Smooth muscle cell of trachea (primary cell): ENCODE data around the gene JAGN1. TPM values are rescaled to one million over a fixed set of nuclear protein-coding genes. Genes with fewer than 3 reads are reported as not detected.

Experiments
- total RNA-seq: library from RNA; depleted of rRNA; stranded (reverse); fragments of >200 nt; gene quantifications from 2 replicates; pipeline ENCODE4 v1.2.1, GENCODE V29; 2014

The JAGN1 gene
- 32.4 and 35.1 TPM in 2 replicates for total RNA-seq

DNA sequence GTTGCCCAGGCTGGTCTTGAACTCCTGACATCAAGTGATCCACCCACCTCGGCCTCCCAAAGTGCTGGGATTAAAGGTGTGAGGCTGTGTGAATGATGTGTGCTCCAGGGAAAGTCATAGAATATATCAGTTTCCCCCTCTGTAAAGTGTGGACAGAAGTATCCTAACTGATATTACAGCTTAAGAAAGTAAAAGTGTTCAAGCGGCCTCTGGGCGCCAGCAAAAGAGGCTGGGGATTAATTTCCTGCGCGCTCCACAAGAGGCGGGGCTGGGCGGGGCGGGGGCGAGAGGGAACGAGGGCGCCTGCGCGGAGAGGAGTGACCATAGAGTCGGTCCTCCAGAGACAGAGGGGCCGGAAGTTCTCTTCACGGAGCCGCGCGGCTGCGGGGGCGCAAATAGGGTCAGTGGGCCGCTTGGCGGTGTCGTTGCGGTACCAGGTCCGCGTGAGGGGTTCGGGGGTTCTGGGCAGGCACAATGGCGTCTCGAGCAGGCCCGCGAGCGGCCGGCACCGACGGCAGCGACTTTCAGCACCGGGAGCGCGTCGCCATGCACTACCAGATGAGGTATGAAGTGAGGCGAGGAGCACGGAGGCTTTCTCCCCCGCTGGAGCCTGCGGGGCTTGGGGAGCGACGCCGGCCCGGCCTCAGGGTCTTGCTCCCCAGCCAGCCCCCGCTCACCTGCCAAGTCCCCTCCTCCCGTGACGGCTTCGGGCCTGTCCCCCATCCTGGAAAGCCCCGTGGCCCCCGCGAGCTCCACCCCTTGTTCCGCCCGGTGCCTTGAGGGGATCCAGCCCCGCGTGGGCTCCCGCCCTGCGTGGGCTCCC lies at the start of gene JAGN1:
Gene JAGN1 (plus strand): TSS at position 362 of the 823 bp plus-strand sequence. CDS start 113 bp downstream, at position 475.

DNA sequence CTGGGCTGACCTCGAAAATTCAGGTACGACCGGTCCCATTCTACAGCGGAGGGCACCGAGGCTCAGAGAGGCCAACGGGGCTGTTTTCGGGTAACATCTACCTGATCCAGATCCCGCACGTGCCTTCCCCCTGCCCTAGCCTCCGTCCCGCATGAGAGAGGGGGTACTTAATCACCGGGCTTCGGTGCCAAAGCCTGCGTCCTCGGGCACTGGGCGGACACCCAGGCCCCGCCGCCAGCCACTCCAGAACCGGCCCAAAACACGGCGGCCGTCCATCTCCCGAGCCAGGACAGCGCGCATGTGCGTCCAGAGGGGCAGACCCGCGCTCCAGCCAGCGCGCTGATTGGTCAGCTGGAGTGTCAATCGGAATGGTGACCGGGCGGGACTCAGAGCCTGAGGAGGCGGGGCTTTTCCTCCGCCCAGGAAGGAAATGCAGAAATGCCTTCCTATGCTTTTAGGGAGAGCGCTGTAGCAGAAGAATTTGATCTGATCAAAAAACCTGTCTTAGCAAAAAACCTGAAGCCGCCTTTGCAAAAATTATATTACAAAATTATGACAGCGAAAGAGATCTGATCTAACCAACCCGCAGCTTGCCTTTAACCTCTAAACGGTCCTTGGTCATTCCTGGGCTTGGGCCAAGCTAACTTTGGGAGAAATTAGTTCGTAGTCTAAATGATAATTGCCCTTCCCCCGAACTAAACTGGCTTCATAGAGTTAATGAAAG lies 46.5 kb upstream of the JAGN1 start, which contains the start of gene RPUSD3:
Gene RPUSD3 (minus strand): TSS at position 294 of the 724 bp plus-strand sequence. CDS start 18 bp downstream, at position 276.

DNA sequence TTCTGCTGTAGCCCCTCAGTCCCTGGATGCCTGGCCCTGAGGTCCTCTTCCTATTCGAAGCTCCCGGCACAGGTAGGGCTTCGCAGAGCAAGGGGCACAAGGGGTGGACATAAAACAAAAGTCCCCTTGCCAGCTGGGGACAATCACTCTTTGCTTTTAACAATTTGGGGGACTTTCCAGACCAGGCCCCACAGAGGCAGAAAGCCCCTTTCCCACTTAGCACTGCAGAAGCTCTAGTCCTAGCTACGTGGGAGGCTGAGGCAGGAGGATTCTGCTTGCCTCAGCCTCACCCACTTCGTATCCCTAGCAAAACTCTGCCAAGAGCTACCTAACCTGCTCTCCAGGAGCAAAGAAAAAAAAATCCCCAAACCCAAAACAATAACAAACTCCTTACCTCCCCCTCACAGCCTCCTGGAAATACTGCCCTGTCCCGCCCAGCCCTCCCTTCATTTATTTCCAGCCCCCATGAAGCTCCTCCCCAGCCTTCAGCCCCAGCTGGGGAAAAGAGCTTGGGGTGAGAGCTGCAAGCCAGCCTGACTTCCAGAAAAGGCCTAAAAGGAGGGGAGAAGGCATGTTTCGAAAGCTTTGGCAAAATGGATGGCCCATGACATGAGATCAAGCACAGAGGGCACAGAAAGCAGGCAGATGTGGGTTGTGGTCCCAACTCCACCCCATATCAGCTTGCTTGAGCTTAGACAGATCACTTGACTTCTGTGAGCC lies 10.4 kb upstream of the JAGN1 start, which contains the start of gene CIDEC:
Gene CIDEC (minus strand): TSS at position 424 of the 720 bp plus-strand sequence. CDS start 1,767 bp downstream, outside the sequence.

DNA sequence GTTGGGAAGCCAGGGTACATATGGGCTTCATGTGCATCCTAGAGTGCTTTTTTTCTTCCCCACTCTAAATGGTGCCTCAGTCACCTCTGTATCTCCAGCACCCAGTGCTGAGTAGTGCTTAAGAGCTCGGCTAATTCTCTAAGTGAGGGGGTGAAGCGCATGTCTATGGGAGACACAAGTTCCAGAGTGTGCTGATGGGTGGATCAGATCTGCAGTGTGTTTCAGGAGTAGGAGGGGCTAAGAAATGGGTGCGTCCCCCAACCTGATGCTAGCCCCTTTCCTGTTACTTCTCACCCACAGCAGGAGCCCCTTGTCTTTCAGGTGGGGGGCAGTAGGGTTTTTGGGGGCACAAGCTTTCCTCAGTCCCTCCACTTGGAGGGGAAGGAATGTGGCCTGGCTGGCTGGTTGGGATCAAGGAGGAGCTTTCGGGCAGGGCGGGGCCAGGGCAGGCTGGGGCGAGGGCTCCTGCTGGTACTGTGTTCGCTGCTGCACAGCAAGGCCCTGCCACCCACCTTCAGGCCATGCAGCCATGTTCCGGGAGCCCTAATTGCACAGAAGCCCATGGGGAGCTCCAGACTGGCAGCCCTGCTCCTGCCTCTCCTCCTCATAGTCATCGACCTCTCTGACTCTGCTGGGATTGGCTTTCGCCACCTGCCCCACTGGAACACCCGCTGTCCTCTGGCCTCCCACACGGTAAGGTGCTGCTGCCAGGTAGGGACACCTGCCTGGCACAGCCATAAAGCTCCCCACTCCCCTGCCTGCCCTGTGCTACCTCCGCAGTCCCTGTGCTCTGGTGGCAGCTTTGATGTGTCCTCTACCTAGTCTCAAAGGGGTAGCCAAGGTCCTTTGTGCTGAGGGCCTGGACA lies 12.2 kb downstream of the JAGN1 start, which contains the start of gene IL17RE:
Gene IL17RE (plus strand): TSS at position 477 of the 866 bp plus-strand sequence. CDS start 85 bp downstream, at position 562.

DNA sequence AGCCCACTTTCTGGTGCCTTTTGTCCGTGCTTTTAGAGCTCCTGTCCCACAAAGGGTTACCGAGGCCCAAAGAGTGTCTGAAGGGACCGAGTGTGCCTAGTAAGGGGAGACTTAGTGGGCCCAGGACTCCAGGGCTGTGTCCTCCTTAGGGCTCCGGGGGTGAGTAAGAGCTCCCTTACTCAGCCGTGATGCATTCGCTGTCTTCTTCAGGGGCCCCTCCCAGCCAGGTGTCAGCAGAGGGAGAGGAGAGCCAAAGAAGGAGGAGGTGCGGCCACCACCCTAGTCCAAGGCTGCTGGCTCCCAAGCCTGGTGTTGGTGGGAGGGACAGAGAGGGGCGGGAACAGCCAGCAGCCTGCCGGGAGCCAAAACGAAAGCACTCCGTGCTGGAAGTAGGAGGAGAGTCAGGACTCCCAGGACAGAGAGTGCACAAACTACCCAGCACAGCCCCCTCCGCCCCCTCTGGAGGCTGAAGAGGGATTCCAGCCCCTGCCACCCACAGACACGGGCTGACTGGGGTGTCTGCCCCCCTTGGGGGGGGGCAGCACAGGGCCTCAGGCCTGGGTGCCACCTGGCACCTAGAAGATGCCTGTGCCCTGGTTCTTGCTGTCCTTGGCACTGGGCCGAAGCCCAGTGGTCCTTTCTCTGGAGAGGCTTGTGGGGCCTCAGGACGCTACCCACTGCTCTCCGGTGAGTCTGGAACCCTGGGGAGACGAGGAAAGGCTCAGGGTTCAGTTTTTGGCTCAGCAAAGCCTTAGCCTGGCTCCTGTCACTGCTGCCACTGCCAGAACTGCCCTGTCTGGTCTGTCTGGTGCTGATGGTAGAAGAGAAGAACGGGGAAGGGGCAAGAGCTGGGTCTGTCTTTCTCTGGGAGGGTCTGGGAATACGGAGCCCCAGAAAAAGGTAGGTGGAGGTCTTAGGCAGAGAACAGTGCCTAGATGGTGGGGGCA lies 26.6 kb downstream of the JAGN1 start, which contains the start of gene IL17RC:
Gene IL17RC (plus strand): TSS at position 365 of the 947 bp plus-strand sequence. CDS start 218 bp downstream, at position 583.

DNA sequence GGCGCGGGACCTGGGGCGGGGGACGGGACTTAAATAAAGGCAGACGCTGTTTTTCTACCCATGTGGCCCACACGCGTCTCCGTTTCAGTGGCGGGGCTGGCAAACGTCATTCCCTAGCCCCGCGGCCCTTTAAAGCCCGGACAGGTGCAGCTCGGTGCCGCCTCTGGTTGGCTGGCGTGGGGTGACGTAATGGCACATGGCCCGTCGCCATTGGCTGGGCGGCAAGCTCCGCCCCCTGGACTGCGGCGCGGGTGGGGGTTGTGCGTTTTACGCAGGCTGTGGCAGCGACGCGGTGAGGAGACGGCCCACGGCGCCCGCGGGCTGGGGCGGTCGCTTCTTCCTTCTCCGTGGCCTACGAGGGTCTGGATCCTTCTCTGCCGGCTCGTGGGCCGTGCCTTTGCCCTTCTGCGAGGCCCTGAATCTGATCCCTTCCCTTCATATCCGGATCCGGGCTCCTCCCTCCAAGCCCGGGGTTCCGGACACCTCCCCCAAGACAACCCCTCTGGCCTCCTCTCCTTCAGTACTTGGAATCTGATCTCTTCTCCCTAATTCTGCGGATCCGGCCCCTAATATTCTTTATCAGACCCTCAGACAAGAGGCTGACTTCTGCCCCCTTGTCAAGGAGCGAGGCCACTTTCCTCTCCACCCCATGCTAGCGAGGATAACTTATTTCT lies 43.3 kb downstream of the JAGN1 start, which contains the start of gene CRELD1:
Gene CRELD1 (plus strand): TSS at position 274 of the 674 bp plus-strand sequence. CDS start 605 bp downstream, outside the sequence.

Other genes starting within 250 kb of the JAGN1 start
- gene MTMR14, start 241.1 kb upstream of the JAGN1 start, total RNA-seq, result 41.4 and 48.4 TPM in 2 replicates
- not detected in 2 replicates for gene CPNE9, start 186.8 kb upstream of the JAGN1 start, total RNA-seq
- gene BRPF1, start 158.9 kb upstream of the JAGN1 start, total RNA-seq, result 15.3 and 16.5 TPM in 2 replicates
- gene OGG1, start 140.7 kb upstream of the JAGN1 start, total RNA-seq, result 20.9 and 27.3 TPM in 2 replicates
- gene CAMK1, start 120.7 kb upstream of the JAGN1 start, total RNA-seq, result 55.6 and 65.2 TPM in 2 replicates
- 94.1 and 101 TPM in 2 replicates for gene TADA3, start 98.1 kb upstream of the JAGN1 start, total RNA-seq
- gene ARPC4, start 97.5 kb upstream of the JAGN1 start, total RNA-seq, result 190 and 245 TPM in 2 replicates
- gene TTLL3, start 80.3 kb upstream of the JAGN1 start, total RNA-seq, result 34.7 and 37.2 TPM in 2 replicates
- 32.4 and 39.3 TPM in 2 replicates for gene RPUSD3, start 46.6 kb upstream of the JAGN1 start, total RNA-seq
- gene CIDEC, start 10.4 kb upstream of the JAGN1 start, total RNA-seq, result 0.17 and 0.44 TPM in 2 replicates
- 1.5 and 2.8 TPM in 2 replicates for gene IL17RE, start 12.2 kb downstream of the JAGN1 start, total RNA-seq
- gene IL17RC, start 26.5 kb downstream of the JAGN1 start, total RNA-seq, result 57.6 and 58.9 TPM in 2 replicates
- gene CRELD1, start 43.2 kb downstream of the JAGN1 start, total RNA-seq, result 16.0 and 47.8 TPM in 2 replicates
- gene PRRT3, start 61.8 kb downstream of the JAGN1 start, total RNA-seq, result 5.4 and 7.1 TPM in 2 replicates
- gene EMC3, start 96.2 kb downstream of the JAGN1 start, total RNA-seq, result 61.1 and 78.7 TPM in 2 replicates
- gene FANCD2, start 135.8 kb downstream of the JAGN1 start, total RNA-seq, result 2.8 and 25.7 TPM in 2 replicates
- gene FANCD2OS, start 217.6 kb downstream of the JAGN1 start, total RNA-seq, result not detected in 2 replicates
- 118 and 138 TPM in 2 replicates for gene BRK1, start 225.1 kb downstream of the JAGN1 start, total RNA-seq